SK-N-MC (cell line): ENCODE results near the gene PRM1.

Experiments
- DNase-seq: peaks from one replicate; pipeline ENCODE4 v3.0.0-alpha.2; 2011; ENCODE audit warnings: low read depth, low spot score
- H3K27ac ChIP-seq: fragments of 200-600 bp; sonication (generic); 2 replicates; pipeline ENCODE4 v1.5.1; 2016; ENCODE audit warnings: mixed run types
- H3K36me3 ChIP-seq: fragments of 200-600 bp; sonication (generic); 2 replicates; pipeline ENCODE4 v1.6.1; 2017; ENCODE audit warnings: antibody characterized with exemption, low read length, mixed read lengths; ENCODE audit not compliant: insufficient read depth
- H3K4me3 ChIP-seq: fragments of 200-600 bp; sonication (generic); 2 replicates; pipeline ENCODE4 v1.5.1; 2016
- H3K9ac ChIP-seq: fragments of 200-600 bp; sonication (generic); 2 replicates; pipeline ENCODE4 v1.8.0; 2017; ENCODE audit warnings: mixed run types, mixed read lengths; ENCODE audit not compliant: insufficient read length
- H3K9me3 ChIP-seq: fragments of 200-600 bp; sonication (generic); 2 replicates; pipeline ENCODE4 v1.6.1; 2017; ENCODE audit warnings: low read depth, mild to moderate bottlenecking, antibody characterized with exemption, low read length, moderate library complexity, mixed read lengths
- EZH2 ChIP-seq: fragments of 200-600 bp; sonication (generic); IDR thresholded peaks from one replicate; pipeline ENCODE4 v1.6.1; 2017; ENCODE audit warnings: antibody characterized with exemption
- FOXP2 ChIP-seq: optimal IDR thresholded peaks from 2 replicates; pipeline ENCODE3; 2011; ENCODE audit warnings: mild to moderate bottlenecking, moderate library complexity; ENCODE audit not compliant: insufficient read depth; ENCODE audit errors: extremely low read length, control extremely low read depth
- POLR2AphosphoS5 ChIP-seq: IDR thresholded peaks from 2 replicates; pipeline ENCODE4 v1.6.1; 2012; ENCODE audit warnings: mild to moderate bottlenecking, low read depth, low read length, borderline replicate concordance

PRM1 gene

GRCh38 chr16:11272921-11273720 lies 8.0 kb downstream of the PRM1 start, which contains the start of gene PRM3:
Gene PRM3 (minus strand): TSS chr16:11273629. CDS start chr16:11273595, 34 bp downstream.
- no peak for DNase-seq
- no peaks in the 10 kb centered on the region for H3K36me3 ChIP-seq
- no peak within 1 kb of the TSS for H3K27ac ChIP-seq
- no peak within 1 kb of the TSS for H3K9ac ChIP-seq
- no peaks in the 10 kb centered on the region for H3K9me3 ChIP-seq
- TF ChIP-seq EZH2 (no peak), FOXP2 (no peak), POLR2AphosphoS5 (no peak)
- no peak within 1 kb of the TSS for H3K4me3 ChIP-seq

DNA sequence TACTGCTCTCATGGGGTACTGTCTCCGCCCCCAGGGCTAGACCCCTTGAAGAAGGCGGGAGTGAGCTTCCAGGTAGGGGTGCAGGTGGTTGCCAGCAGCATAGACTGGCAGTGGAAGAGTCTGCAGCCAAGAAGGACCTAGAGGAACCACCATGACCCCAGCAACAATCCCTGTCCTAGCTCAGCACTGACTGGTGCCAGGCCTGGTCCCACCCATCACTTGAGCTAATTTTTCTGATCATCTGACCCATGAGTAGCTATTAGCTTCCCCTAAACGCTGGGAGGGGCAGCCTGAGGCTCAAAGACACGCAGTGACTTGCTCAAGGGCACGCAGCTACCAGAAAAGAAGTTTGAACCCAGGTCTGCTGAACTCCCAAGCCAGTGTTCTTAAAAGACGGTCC lies 8.6 kb downstream of the PRM1 start:
- H3K9ac ChIP-seq = no peak overlapping the region
- H3K36me3 ChIP-seq = no peaks in the 10 kb centered on the region
- no peak for DNase-seq
- no peak for TF ChIP-seq FOXP2
- TF ChIP-seq EZH2 = no peak
- no peak for TF ChIP-seq POLR2AphosphoS5
- H3K9me3 ChIP-seq = no peaks in the 10 kb centered on the region
- H3K4me3 ChIP-seq = no peak overlapping the region
- H3K27ac ChIP-seq = no peak overlapping the region

- no peak overlapping the region for H3K9ac ChIP-seq
- TF ChIP-seq EZH2 = no peak
- TF ChIP-seq POLR2AphosphoS5 = no peak
- TF ChIP-seq FOXP2 = no peak
- no peak for DNase-seq
- H3K4me3 ChIP-seq = no peak overlapping the region
- H3K27ac ChIP-seq = no peak overlapping the region
- no peaks in the 10 kb centered on the region for H3K9me3 ChIP-seq
- no peaks in the 10 kb centered on the region for H3K36me3 ChIP-seq
Observed at GRCh38 chr16:11271610-11272009, 9.5 kb downstream of the PRM1 start.

GRCh38 chr16:11270602-11271162 lies 10.4 kb downstream of the PRM1 start:
- Histone ChIP-seq H3K9ac (no peak overlapping the region), H3K9me3 (no peaks in the 10 kb centered on the region), H3K27ac (no peak overlapping the region), H3K4me3 (no peak overlapping the region), H3K36me3 (no peaks in the 10 kb centered on the region)
- no peak for DNase-seq
- no peak for TF ChIP-seq POLR2AphosphoS5
- TF ChIP-seq EZH2 = no peak
- TF ChIP-seq FOXP2 = no peak

DNA sequence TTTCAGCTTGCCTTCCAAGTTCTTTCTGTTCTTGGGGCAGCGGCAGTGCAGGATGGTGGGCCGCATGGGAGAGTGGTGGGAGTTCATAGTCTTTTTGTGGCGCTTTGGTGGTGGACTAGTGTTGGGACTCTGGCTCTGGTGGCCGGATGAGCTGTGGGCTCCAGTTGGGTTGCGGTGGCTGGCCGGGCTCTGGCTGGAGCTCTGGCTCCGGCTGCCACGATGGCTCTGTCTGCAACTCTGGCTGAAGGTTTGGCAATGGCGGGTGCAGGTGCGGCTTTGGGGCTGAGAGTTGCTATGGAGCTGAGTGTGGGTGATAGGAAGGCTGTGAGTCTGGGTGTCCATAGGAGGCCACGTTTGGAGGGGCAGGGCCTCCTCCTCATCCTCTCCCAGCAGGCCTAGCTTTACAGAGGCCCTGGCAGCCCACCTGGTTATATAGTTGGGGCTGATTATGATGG lies 12.2 kb downstream of the PRM1 start, which contains the start of gene TNP2:
Gene TNP2, minus strand, starts transcription at position 405 of the 455 bp plus-strand sequence. Its CDS starts 63 bp downstream, at position 342.
- Histone ChIP-seq H3K27ac (no peak within 1 kb of the TSS), H3K9me3 (no peaks in the 10 kb centered on the region), H3K9ac (no peak within 1 kb of the TSS), H3K36me3 (no peaks in the 10 kb centered on the region), H3K4me3 (no peak within 1 kb of the TSS)
- DNase-seq = no peak
- TF ChIP-seq POLR2AphosphoS5 = no peak
- no peak for TF ChIP-seq EZH2
- TF ChIP-seq FOXP2 = no peak

DNA sequence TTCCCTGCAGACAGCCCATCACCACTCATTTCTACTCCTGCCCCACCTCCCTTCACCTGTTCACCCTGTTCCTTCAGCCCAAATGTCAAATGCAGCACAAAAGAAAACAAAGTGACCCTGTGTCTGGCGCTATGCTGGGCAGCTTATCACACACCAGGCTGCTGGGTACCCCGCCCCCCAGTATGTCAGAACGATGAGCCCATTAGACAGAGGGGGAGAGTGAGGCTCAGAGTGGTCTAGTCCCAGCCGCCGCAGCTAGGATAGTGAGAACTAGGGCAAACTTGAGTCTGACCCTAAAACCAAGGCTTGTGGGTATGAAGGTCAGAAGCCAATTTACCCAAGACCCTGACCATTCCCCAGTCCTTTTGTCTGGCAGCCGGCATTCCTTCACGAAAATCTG lies 16.0 kb downstream of the PRM1 start:
- no peak overlapping the region for H3K27ac ChIP-seq
- no peak for TF ChIP-seq FOXP2
- no peak for TF ChIP-seq EZH2
- TF ChIP-seq POLR2AphosphoS5 = no peak
- no peak overlapping the region for H3K4me3 ChIP-seq
- no peak for DNase-seq
- H3K9ac ChIP-seq = no peak overlapping the region
- H3K9me3 ChIP-seq = no peaks in the 10 kb centered on the region
- H3K36me3 ChIP-seq = no peaks in the 10 kb centered on the region

DNA sequence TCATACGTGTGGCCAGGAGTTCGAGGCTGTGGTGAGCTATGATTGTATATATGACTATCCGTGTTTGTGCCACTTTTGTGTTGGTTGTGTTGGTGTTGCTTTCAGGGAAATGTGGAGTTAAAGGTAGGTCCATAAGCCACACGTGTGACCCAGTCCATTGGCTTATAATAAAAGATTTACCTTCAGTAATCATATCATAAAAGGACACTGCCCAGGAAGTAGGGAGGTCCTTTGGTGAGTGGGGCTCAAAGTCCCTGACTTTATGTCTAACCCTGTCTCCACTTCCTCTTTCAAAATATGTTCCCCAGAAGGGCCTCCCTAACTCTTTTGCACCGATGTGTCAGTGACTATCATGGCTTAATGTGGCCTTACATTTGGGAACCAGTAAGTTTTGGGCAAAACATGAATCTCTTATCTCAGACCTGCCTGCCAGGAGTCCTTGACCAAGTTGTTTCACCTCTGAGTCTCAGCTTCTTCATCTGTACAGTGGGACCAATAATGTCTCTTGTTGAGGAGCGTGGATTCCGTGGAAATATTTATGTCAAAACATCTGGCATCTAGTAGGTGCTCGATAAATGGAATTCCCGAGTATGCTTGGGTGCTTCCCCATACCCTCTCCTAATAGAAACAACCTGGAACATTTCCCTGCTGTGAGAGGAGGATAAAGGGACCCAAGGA lies 16.8 kb downstream of the PRM1 start:
- H3K36me3 ChIP-seq = no peaks in the 10 kb centered on the region
- no peak for DNase-seq
- no peaks in the 10 kb centered on the region for H3K9me3 ChIP-seq
- no peak overlapping the region for H3K4me3 ChIP-seq
- H3K9ac ChIP-seq = no peak overlapping the region
- no peak overlapping the region for H3K27ac ChIP-seq
- no peak for TF ChIP-seq POLR2AphosphoS5
- no peak for TF ChIP-seq FOXP2
- no peak for TF ChIP-seq EZH2

GRCh38 chr16:11263737-11264136 lies 17.4 kb downstream of the PRM1 start:
- no peak overlapping the region for H3K4me3 ChIP-seq
- no peak for DNase-seq
- H3K9me3 ChIP-seq = no peaks in the 10 kb centered on the region
- TF ChIP-seq FOXP2 (no peak), EZH2 (no peak), POLR2AphosphoS5 (no peak)
- no peak overlapping the region for H3K27ac ChIP-seq
- no peaks in the 10 kb centered on the region for H3K36me3 ChIP-seq
- H3K9ac ChIP-seq = no peak overlapping the region
